PC-9 (cell line): Measurements from ENCODE around the gene SLC35F3. TPM values are rescaled to one million over a fixed set of nuclear protein-coding genes. Genes with fewer than 3 reads are reported as not detected.

Experiments
- BruUV-seq: library from RNA; stranded (reverse); fragments of 400-500 nt; replicated peaks from 2 replicates; lab custom pipeline; 2021; lab: Mats Ljungman, UMichigan
- CTCF ChIA-PET: fragments of 300-600 bp; sonication (Branson Sonifier 250); formaldehyde crosslinking; loops from one replicate; lab custom pipeline; 2022; ENCODE audit warnings: antibody characterized with exemption; lab: Charles Lee
- POLR2A ChIA-PET: fragments of 300-600 bp; sonication (Branson Sonifier 250); formaldehyde crosslinking; loops from one replicate; lab custom pipeline; 2022; ENCODE audit warnings: antibody characterized with exemption; ENCODE audit not compliant: unreplicated experiment; lab: Charles Lee
- DNase-seq, 2 experiments: peaks; one replicate each; pipeline versions ENCODE4 v3.0.0 to v3.0.0-alpha.2; 2015 to 2022; ENCODE audit warnings: mixed read lengths in 1 of 2
- H2AFZ ChIP-seq: fragments of 200-600 bp; sonication (generic); 2 replicates; pipeline ENCODE4 v1.8.1; 2017; ENCODE audit warnings: antibody characterized with exemption
- H3F3A ChIP-seq: fragments of 200-600 bp; sonication (generic); 2 replicates; pipeline ENCODE4 v1.8.1; 2017; ENCODE audit warnings: antibody characterized with exemption, mild to moderate bottlenecking, low read depth; ENCODE audit not compliant: insufficient read depth
- H3K27ac ChIP-seq: fragments of 200-600 bp; sonication (generic); 2 replicates; pipeline ENCODE4 v1.6.1; 2016; ENCODE audit warnings: mixed run types
- H3K27me3 ChIP-seq: fragments of 200-600 bp; sonication (generic); 2 replicates; pipeline ENCODE4 v1.6.1; 2016; ENCODE audit warnings: low read depth, mixed run types; ENCODE audit not compliant: insufficient read depth
- H3K36me3 ChIP-seq: fragments of 200-600 bp; sonication (generic); 2 replicates; pipeline ENCODE4 v1.6.1; 2016; ENCODE audit warnings: low read depth, mixed run types
- H3K4me1 ChIP-seq: fragments of 200-600 bp; sonication (generic); replicated peaks from 2 replicates; pipeline ENCODE4 v1.6.1; 2016; ENCODE audit warnings: mixed run types; ENCODE audit not compliant: insufficient read depth
- H3K4me2 ChIP-seq: fragments of 200-600 bp; sonication (generic); 2 replicates; pipeline ENCODE4 v1.6.1; 2017; ENCODE audit warnings: mixed run types
- H3K4me3 ChIP-seq: fragments of 200-600 bp; sonication (generic); 2 replicates; pipeline ENCODE4 v1.6.1; 2016; ENCODE audit warnings: mixed run types
- H3K79me2 ChIP-seq: fragments of 200-600 bp; sonication (generic); 2 replicates; pipeline ENCODE4 v1.6.1; 2017; ENCODE audit warnings: low read depth, mixed run types
- H3K9me2 ChIP-seq: fragments of 200-600 bp; sonication (generic); 2 replicates; pipeline ENCODE4 v1.8.1; 2017; ENCODE audit warnings: mild to moderate bottlenecking; ENCODE audit not compliant: insufficient read depth
- H3K9me3 ChIP-seq: fragments of 200-600 bp; sonication (generic); 2 replicates; pipeline ENCODE4 v1.8.1; 2016; ENCODE audit warnings: low read depth; ENCODE audit not compliant: insufficient read depth
- H4K20me1 ChIP-seq: fragments of 200-600 bp; sonication (generic); 2 replicates; pipeline ENCODE4 v1.8.1; 2017; ENCODE audit not compliant: insufficient read depth
- EZH2 ChIP-seq: fragments of 200-600 bp; sonication (generic); IDR thresholded peaks from 2 replicates; pipeline ENCODE4 v1.8.0; 2017; ENCODE audit warnings: antibody characterized with exemption, low read depth
- intact Hi-C: fragments of 100-400 bp; cut with micrococcal nuclease; formaldehyde crosslinking; loops from one replicate; pipeline ENCODE4 v1.10.0; 2022; ENCODE audit not compliant: unreplicated experiment
- total RNA-seq: library from RNA; stranded (reverse); gene quantifications from 2 replicates; pipeline ENCODE4 v1.2.3, GENCODE V29; 2021
- TF ChIP-seq, protein P1 (sequence below): fragments of 200-600 bp; sonication (generic); conservative IDR thresholded peaks from 2 replicates; pipeline ENCODE4 v1.6.1; 2017; ENCODE audit warnings: mixed run types, antibody characterized with exemption, mild to moderate bottlenecking, moderate library complexity

The SLC35F3 gene
- total RNA-seq, 1 experiment from 2014 or later, result 6.1 TPM

GRCh38 chr1:234238060-234238459, 333.6 kb downstream of the SLC35F3 start:
- BruUV-seq, result no TSS peak
- CTCF ChIA-PET, result no interaction called here
- Histone ChIP-seq H3K27me3 (no peaks in the 10 kb centered on the region), H3K4me2 (no peak overlapping the region), H3K79me2 (no peaks in the 10 kb centered on the region), H3K27ac (no peak overlapping the region), H4K20me1 (no peaks in the 10 kb centered on the region), H3K9me3 (no peaks in the 10 kb centered on the region), H3K4me1 (no peaks in the 10 kb centered on the region), H3K9me2 (no peaks in the 10 kb centered on the region), H3K36me3 (no peaks in the 10 kb centered on the region), H3K4me3 (no peak overlapping the region), H3F3A (no peaks in the 10 kb centered on the region), H2AFZ (no peak overlapping the region)
- POLR2A ChIA-PET, result no interaction called here
- intact Hi-C loops, result no loop called here
- TF ChIP-seq, protein P1, sequence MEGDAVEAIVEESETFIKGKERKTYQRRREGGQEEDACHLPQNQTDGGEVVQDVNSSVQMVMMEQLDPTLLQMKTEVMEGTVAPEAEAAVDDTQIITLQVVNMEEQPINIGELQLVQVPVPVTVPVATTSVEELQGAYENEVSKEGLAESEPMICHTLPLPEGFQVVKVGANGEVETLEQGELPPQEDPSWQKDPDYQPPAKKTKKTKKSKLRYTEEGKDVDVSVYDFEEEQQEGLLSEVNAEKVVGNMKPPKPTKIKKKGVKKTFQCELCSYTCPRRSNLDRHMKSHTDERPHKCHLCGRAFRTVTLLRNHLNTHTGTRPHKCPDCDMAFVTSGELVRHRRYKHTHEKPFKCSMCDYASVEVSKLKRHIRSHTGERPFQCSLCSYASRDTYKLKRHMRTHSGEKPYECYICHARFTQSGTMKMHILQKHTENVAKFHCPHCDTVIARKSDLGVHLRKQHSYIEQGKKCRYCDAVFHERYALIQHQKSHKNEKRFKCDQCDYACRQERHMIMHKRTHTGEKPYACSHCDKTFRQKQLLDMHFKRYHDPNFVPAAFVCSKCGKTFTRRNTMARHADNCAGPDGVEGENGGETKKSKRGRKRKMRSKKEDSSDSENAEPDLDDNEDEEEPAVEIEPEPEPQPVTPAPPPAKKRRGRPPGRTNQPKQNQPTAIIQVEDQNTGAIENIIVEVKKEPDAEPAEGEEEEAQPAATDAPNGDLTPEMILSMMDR, result no peak
- TF ChIP-seq EZH2, result no peak
- DNase-seq, result no peak

DNA sequence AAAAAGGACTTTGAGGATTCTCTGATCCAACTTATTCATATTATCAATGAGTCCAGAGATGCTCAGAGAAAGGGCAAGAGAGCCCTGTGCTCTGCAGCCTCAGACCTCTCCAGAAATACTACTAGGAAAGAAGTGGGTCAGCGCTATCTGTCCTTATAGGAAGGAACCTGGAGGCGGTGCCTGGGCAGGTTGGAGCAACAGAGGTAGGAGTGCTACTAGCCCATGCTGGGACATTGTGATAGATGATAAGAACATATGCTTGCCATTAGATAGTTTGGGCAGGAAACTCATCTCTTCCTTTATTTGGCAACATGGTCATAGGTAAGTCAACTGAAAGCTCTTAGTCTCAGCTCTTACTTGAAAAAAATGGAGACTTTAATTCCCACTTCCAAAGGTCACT, 335.0 kb downstream of the SLC35F3 start:
- Histone ChIP-seq H3K4me1 (no peaks in the 10 kb centered on the region), H3K79me2 (no peaks in the 10 kb centered on the region), H3K27ac (no peak overlapping the region), H4K20me1 (no peaks in the 10 kb centered on the region), H3K27me3 (no peaks in the 10 kb centered on the region), H3K36me3 (no peaks in the 10 kb centered on the region), H3K4me2 (no peak overlapping the region), H3K9me2 (no peaks in the 10 kb centered on the region), H2AFZ (no peak overlapping the region), H3K4me3 (no peak overlapping the region), H3F3A (no peaks in the 10 kb centered on the region), H3K9me3 (no peaks in the 10 kb centered on the region)
- no peak for DNase-seq
- ChIA-PET POLR2A (no interaction called here), CTCF (no interaction called here)
- intact Hi-C loops, result no loop called here
- BruUV-seq, result no TSS peak
- no peak for TF ChIP-seq EZH2
- TF ChIP-seq, protein P1, result no peak

DNA sequence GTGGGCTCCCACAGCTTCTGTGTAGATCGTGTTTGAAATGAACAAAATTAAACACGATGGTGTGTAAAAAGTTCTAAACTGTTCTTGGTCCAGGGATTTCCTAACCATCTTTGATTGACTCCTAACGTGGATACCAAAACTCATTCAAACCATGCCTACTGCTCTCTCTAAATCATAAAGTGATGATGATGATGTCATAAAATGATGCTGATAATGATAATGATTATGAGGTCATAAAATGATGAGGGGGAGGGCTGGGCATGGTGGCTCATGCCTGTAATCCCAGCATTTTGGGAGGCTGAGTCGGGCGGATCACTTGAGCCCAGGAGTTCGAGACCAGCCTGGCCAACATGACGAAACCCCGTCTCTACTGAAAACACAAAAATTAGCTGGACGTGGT, 335.5 kb downstream of the SLC35F3 start:
- Histone ChIP-seq H3K9me2 (no peaks in the 10 kb centered on the region), H3F3A (no peaks in the 10 kb centered on the region), H3K36me3 (no peaks in the 10 kb centered on the region), H3K79me2 (no peaks in the 10 kb centered on the region), H3K4me1 (no peaks in the 10 kb centered on the region), H3K9me3 (no peaks in the 10 kb centered on the region), H4K20me1 (no peaks in the 10 kb centered on the region), H3K4me2 (no peak overlapping the region), H3K27me3 (no peaks in the 10 kb centered on the region), H3K4me3 (no peak overlapping the region), H2AFZ (no peak overlapping the region), H3K27ac (no peak overlapping the region)
- ChIA-PET POLR2A (no interaction called here), CTCF (no interaction called here)
- intact Hi-C loops, result no loop called here
- DNase-seq, result no peak
- TF ChIP-seq, protein P1, result no peak
- TF ChIP-seq EZH2, result no peak
- BruUV-seq, result no TSS peak
